NCI-H2171 treated with DMSO at 0.1 percent for 48 hours (cell line): ENCODE data around the gene EMILIN1.

Experiments
- DNase-seq: peaks from one replicate; lab custom pipeline; 2025; lab: John Stamatoyannopoulos, UW

EMILIN1 gene

GRCh38 chr2:27078267-27079194, at the start of gene EMILIN1:
Gene EMILIN1 (plus strand): TSS chr2:27078615. CDS start chr2:27079066, 451 bp downstream.
- DNase-seq, result no peak

GRCh38 chr2:27029051-27029450, 49.4 kb upstream of the EMILIN1 start:
- no peak for DNase-seq

- peak; percentile 87 for DNase-seq
Observed at GRCh38 chr2:27032495-27033252, 45.7 kb upstream of the EMILIN1 start, which contains the start of gene TMEM214. Gene TMEM214 (plus strand): TSS chr2:27032965. CDS start chr2:27033016, 51 bp downstream.

GRCh38 chr2:27033253-27033852, 45.1 kb upstream of the EMILIN1 start:
- no peak for DNase-seq

GRCh38 chr2:27038012-27038411, 40.4 kb upstream of the EMILIN1 start:
- DNase-seq, result no peak

GRCh38 chr2:27038631-27039339, 39.6 kb upstream of the EMILIN1 start:
- DNase-seq, result no peak

- no peak for DNase-seq
Observed at GRCh38 chr2:27039426-27039825, 39.0 kb upstream of the EMILIN1 start.

GRCh38 chr2:27039871-27040270, 38.5 kb upstream of the EMILIN1 start:
- no peak for DNase-seq

- no peak for DNase-seq
Observed at GRCh38 chr2:27040282-27040681, 38.1 kb upstream of the EMILIN1 start.

GRCh38 chr2:27041752-27042151, 36.7 kb upstream of the EMILIN1 start:
- DNase-seq, result no peak

- DNase-seq, result no peak
Observed at GRCh38 chr2:27042159-27042661, 36.2 kb upstream of the EMILIN1 start.

GRCh38 chr2:27042985-27043634, 35.3 kb upstream of the EMILIN1 start:
- no peak for DNase-seq

- no peak for DNase-seq
Observed at GRCh38 chr2:27049422-27050280, 28.8 kb upstream of the EMILIN1 start.

GRCh38 chr2:27050281-27050995, 28.0 kb upstream of the EMILIN1 start:
- peak; percentile 98 for DNase-seq

GRCh38 chr2:27050996-27051901, 27.2 kb upstream of the EMILIN1 start, which contains the start of gene AGBL5:
Gene AGBL5 (plus strand): TSS chr2:27051668. CDS start chr2:27052959, 1,291 bp downstream.
- DNase-seq, result peak; percentile 98

- DNase-seq, result no peak
Observed at GRCh38 chr2:27051902-27052645, 26.3 kb upstream of the EMILIN1 start.

- DNase-seq, result no peak
Observed at GRCh38 chr2:27053321-27053720, 25.1 kb upstream of the EMILIN1 start.
